Measurements from ENCODE around the gene CDHR3. TPM values are rescaled to one million over a fixed set of nuclear protein-coding genes. Genes with fewer than 3 reads are reported as not detected.

The CDHR3 gene
- total RNA-seq, 1 experiment from 2014 or later, result 3.3 TPM

GRCh38 chr7:105932835-105933477 lies 30.1 kb upstream of the CDHR3 start:
- no peak overlapping the region for H3K4me2 ChIP-seq (ENCODE audit: insufficient read depth, insufficient read length, low read length)
- H3K27ac ChIP-seq (ENCODE audit: insufficient read length, low read depth, low read length), result no peak overlapping the region
- H3K4me1 Mint-ChIP-seq, result peaks cover 14 to 18% of the 10 kb centered on the region in 2 experiments

More at GRCh38 chr7:105932835-105933477, 30.1 kb upstream of the CDHR3 start:
- no peak overlapping the region for H2BK120ac ChIP-seq (ENCODE audit: low read depth, low read length, poor library complexity, severe bottlenecking)
- no peak overlapping the region for H3K18ac ChIP-seq (ENCODE audit: insufficient read length, low read depth, low read length)
- WGBS (ENCODE audit: extremely low coverage, insufficient read length, low lambda C conversion rate), result no CpG with 5 or more reads among the region's 8 CpGs
- H4K20me1 ChIP-seq (ENCODE audit: control insufficient read depth, insufficient read depth, insufficient read length), result no peaks in the 10 kb centered on the region
- no peaks in the 10 kb centered on the region for H3K79me2 ChIP-seq (ENCODE audit: insufficient read depth, low read length)
- peak overlapping the region in 1 of 3 experiments; percentile 65; a peak in 1 of 7 replicates for H3K27ac Mint-ChIP-seq
- no peaks in the 10 kb centered on the region for H3K79me1 ChIP-seq (ENCODE audit: insufficient read depth, low read depth, low read length, poor library complexity, severe bottlenecking)
- H4K5ac ChIP-seq (ENCODE audit: insufficient read length, low read depth, low read length), result no peak overlapping the region
- H2BK5ac ChIP-seq (ENCODE audit: insufficient read length, low read length), result no peak overlapping the region
- H4K8ac ChIP-seq (replicated peaks; ENCODE audit: insufficient read length, low read depth, low read length), result no peak overlapping the region
- no peaks in the 10 kb centered on the region for H3K9me3 ChIP-seq (ENCODE audit: control insufficient read depth, low read depth, low read length)
- H3K9ac ChIP-seq (ENCODE audit: extremely low read depth, insufficient read length, low read length), result no peak overlapping the region
- H2BK12ac ChIP-seq (ENCODE audit: insufficient read length, low read depth, low read length), result no peak overlapping the region
- no peaks in the 10 kb centered on the region for H3K23me2 ChIP-seq (ENCODE audit: insufficient read length, low read depth, low read length, poor library complexity, severe bottlenecking)
- H3K27me3 ChIP-seq (ENCODE audit: insufficient read depth, low read length), result no peaks in the 10 kb centered on the region
- no peak overlapping the region for H4K91ac ChIP-seq (ENCODE audit: insufficient read length, low read depth, low read length)
- H3K36me3 Mint-ChIP-seq (ENCODE audit: insufficient read depth in 1 of 3, low read depth in 3 of 3), result 0 out of 7 replicates have a peak, but pooled peaks cover 0 to 2% (median 0%) of the 10 kb centered on the region in 3 experiments
- H2AK5ac ChIP-seq (ENCODE audit: insufficient read length, low read length), result no peak overlapping the region
- no peaks in the 10 kb centered on the region for H3K9me3 Mint-ChIP-seq
- H3K56ac ChIP-seq (ENCODE audit: insufficient read length, low read depth, low read length), result no peak overlapping the region
- no peaks in the 10 kb centered on the region for H3K27me3 Mint-ChIP-seq (ENCODE audit: low read depth)
- H2AFZ ChIP-seq (ENCODE audit: low read length), result no peak overlapping the region
- no peak overlapping the region for H2BK20ac ChIP-seq (ENCODE audit: low read depth, low read length, poor library complexity, severe bottlenecking)
- H3T11ph ChIP-seq (ENCODE audit: low read length), result no peak overlapping the region
- H3K23ac ChIP-seq (ENCODE audit: insufficient read length, low read depth, low read length), result no peak overlapping the region
- no peak overlapping the region for H3K4ac ChIP-seq (ENCODE audit: low read depth, low read length)
- H3K14ac ChIP-seq (ENCODE audit: insufficient read depth, low read length), result no peak overlapping the region
- no peak for TF ChIP-seq CTCF (conservative IDR thresholded peaks at IDR 0.05)
- no peak overlapping the region for H2BK15ac ChIP-seq (ENCODE audit: low read depth, low read length)
- DNase-seq, result no peak
- H3K4me1 ChIP-seq (ENCODE audit: insufficient read depth, low read length), result no peaks in the 10 kb centered on the region; the same call in 1 of the 2 replicates
- H3K4me3 Mint-ChIP-seq, result no peak overlapping the region

Measured in H9 (cell line).